B cell (primary cell): ENCODE measurements around the gene CAV1.

Experiments used
- CTCF ChIP-seq: fragments of 200-600 bp; IDR thresholded peaks from one replicate; pipeline ENCODE4 v1.8.0; 2022; ENCODE audit warnings: antibody characterized with exemption, mild to moderate bottlenecking
- EZH2 ChIP-seq: IDR thresholded peaks from 2 replicates; pipeline ENCODE4 v1.6.1; 2012; ENCODE audit warnings: borderline replicate concordance, low read depth, mild to moderate bottlenecking, moderate library complexity, low read length; ENCODE audit not compliant: insufficient read depth, poor library complexity, severe bottlenecking

GRCh38 chr7:116547347-116547746, 22.5 kb downstream of the CAV1 start:
- TF ChIP-seq CTCF (no peak), EZH2 (no peak)
